Testis (tissue), 2 donors: ENCODE measurements around the gene LRP1B.

Experiments
- POLR2A ChIP-seq: fragments of 450-650 bp; IDR thresholded peaks from one replicate; pipeline ENCODE4 v1.6.1; 2017; ENCODE audit warnings: antibody characterized with exemption, mild to moderate bottlenecking, moderate library complexity
- TF ChIP-seq, protein P1 (sequence below), 3 experiments: fragments of 450-650 bp in 2 of 3; fragments of 200-600 bp in 1 of 3; sonication (generic) in 1 of 3; IDR thresholded peaks; one replicate each; pipeline ENCODE4 v1.5.1; 2016 to 2019; ENCODE audit warnings: antibody characterized with exemption in 3 of 3, mild to moderate bottlenecking in 2 of 3, moderate library complexity in 1 of 3

DNA sequence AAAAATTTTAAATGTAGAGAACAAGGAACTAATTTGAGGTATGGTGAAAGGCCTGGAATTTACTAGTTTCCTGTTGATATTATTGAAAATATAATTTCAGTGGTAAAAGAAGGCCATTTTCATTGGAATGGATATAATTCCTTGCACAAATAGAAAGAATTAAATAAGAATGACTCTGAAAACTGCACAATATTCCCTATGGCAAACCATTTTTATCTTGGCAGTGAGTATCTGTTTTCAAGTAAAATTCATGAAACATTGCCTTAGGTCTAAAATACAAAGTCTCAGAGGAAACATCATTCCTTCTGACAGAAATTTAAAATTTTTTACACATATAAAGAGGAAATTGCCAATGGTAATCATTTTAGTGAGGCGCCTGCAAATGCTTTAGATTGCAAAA, 1468.3 kb downstream of the LRP1B start:
- TF ChIP-seq, protein P1, sequence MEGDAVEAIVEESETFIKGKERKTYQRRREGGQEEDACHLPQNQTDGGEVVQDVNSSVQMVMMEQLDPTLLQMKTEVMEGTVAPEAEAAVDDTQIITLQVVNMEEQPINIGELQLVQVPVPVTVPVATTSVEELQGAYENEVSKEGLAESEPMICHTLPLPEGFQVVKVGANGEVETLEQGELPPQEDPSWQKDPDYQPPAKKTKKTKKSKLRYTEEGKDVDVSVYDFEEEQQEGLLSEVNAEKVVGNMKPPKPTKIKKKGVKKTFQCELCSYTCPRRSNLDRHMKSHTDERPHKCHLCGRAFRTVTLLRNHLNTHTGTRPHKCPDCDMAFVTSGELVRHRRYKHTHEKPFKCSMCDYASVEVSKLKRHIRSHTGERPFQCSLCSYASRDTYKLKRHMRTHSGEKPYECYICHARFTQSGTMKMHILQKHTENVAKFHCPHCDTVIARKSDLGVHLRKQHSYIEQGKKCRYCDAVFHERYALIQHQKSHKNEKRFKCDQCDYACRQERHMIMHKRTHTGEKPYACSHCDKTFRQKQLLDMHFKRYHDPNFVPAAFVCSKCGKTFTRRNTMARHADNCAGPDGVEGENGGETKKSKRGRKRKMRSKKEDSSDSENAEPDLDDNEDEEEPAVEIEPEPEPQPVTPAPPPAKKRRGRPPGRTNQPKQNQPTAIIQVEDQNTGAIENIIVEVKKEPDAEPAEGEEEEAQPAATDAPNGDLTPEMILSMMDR (IDR thresholded peaks at IDR 0.05): no peak
- TF ChIP-seq POLR2A: no peak
